DND-41 (cell line): ENCODE results near the gene CACNA1E.

Experiments used
- ATAC-seq: fragments of 200-7000 bp; cut with Tn5 transposase; 3 replicates; pipeline ENCODE4 v1.9.1; 2021; ENCODE audit warnings: low read depth; ENCODE audit not compliant: insufficient read depth
- DNase-seq: peaks from one replicate; pipeline ENCODE4 v3.0.0-alpha.2; 2020
- H2AFZ ChIP-seq: 2 replicates; pipeline ENCODE4 v1.6.0; 2012; ENCODE audit warnings: low read depth, low read length
- H3K27ac ChIP-seq: 2 replicates; pipeline ENCODE4 v1.5.1; 2012; ENCODE audit warnings: low read length, inconsistent platforms
- H3K27me3 ChIP-seq: fragments of 200-600 bp; sonication (generic); 2 replicates; pipeline ENCODE4 v1.6.0; 2012; ENCODE audit warnings: low read length, mild to moderate bottlenecking, inconsistent platforms; ENCODE audit not compliant: insufficient read depth, poor library complexity
- H3K36me3 ChIP-seq: 2 replicates; pipeline ENCODE4 v1.5.1; 2012; ENCODE audit warnings: low read length, inconsistent platforms; ENCODE audit not compliant: insufficient read depth
- H3K4me1 ChIP-seq: 2 replicates; pipeline ENCODE4 v1.5.1; 2012; ENCODE audit warnings: mild to moderate bottlenecking, low read length; ENCODE audit not compliant: insufficient read depth
- H3K4me2 ChIP-seq: 2 replicates; pipeline ENCODE4 v1.6.0; 2012; ENCODE audit warnings: mild to moderate bottlenecking, moderate library complexity, low read length, inconsistent platforms; ENCODE audit not compliant: insufficient read depth
- H3K4me3 ChIP-seq, 2 experiments: fragments of 200-600 bp in 1 of 2; shearing (Covaris generic) in 1 of 2; 2 replicates each; pipeline ENCODE4 v1.5.1; 2012 to 2016; ENCODE audit warnings: inconsistent platforms in 2 of 2, low read length in 2 of 2, mild to moderate bottlenecking in 2 of 2, low read depth in 1 of 2, moderate library complexity in 1 of 2
- H3K79me2 ChIP-seq: 2 replicates; pipeline ENCODE4 v1.6.0; 2012; ENCODE audit warnings: low read length, inconsistent platforms; ENCODE audit not compliant: insufficient read depth
- H3K9ac ChIP-seq: 2 replicates; pipeline ENCODE4 v1.6.0; 2012; ENCODE audit warnings: low read depth, mild to moderate bottlenecking, inconsistent platforms, low read length, moderate library complexity
- H3K9me3 ChIP-seq: 2 replicates; pipeline ENCODE4 v1.5.1; 2012; ENCODE audit warnings: low read length, moderate library complexity, mild to moderate bottlenecking, inconsistent platforms; ENCODE audit not compliant: insufficient read depth, severe bottlenecking
- H4K20me1 ChIP-seq: 2 replicates; pipeline ENCODE4 v1.6.0; 2012; ENCODE audit warnings: low read length; ENCODE audit not compliant: insufficient read depth
- CTCF ChIP-seq: IDR thresholded peaks from 2 replicates; pipeline ENCODE4 v1.5.1; 2012; ENCODE audit warnings: borderline replicate concordance, low read length, moderate library complexity, mild to moderate bottlenecking; ENCODE audit not compliant: poor library complexity, severe bottlenecking; ENCODE audit errors: extremely low read depth
- EZH2 ChIP-seq: IDR thresholded peaks from 3 replicates; pipeline ENCODE4 v1.6.1; 2012; ENCODE audit warnings: borderline replicate concordance, low read depth, mild to moderate bottlenecking, moderate library complexity, low read length, inconsistent platforms; ENCODE audit not compliant: severe bottlenecking

The CACNA1E gene

DNA sequence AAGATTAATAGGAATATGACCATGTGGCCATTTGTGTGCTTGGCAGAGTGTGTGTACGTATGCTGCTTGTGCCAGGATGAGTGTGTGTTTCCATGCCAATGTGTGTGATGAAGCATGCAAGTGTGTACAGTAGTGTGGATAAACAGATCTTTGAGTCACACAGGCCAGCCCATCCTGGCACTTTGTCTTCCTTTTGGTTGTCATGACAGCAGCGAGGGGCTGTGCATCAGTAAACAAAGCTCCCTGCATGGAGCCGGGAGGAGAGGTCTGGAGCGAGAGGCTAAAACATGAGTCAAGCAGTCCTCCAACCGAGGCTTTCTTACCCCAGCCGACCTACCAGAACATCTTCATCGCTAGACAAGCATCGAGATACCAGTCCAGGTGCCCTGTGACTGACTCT, 221.2 kb downstream of the CACNA1E start:
- ATAC-seq = no peak
- no peaks in the 10 kb centered on the region for H3K36me3 ChIP-seq
- no peak overlapping the region for H3K4me2 ChIP-seq
- no peaks in the 10 kb centered on the region for H3K9me3 ChIP-seq
- DNase-seq = no peak
- H3K27ac ChIP-seq = no peak overlapping the region
- H2AFZ ChIP-seq = no peak overlapping the region
- H3K27me3 ChIP-seq = peaks cover 20% of the 10 kb centered on the region
- H3K9ac ChIP-seq = no peak overlapping the region
- H3K4me3 ChIP-seq = no peak overlapping the region
- H3K4me1 ChIP-seq = no peaks in the 10 kb centered on the region
- H3K79me2 ChIP-seq = no peaks in the 10 kb centered on the region
- TF ChIP-seq EZH2 (no peak), CTCF (no peak)
- no peaks in the 10 kb centered on the region for H4K20me1 ChIP-seq

DNA sequence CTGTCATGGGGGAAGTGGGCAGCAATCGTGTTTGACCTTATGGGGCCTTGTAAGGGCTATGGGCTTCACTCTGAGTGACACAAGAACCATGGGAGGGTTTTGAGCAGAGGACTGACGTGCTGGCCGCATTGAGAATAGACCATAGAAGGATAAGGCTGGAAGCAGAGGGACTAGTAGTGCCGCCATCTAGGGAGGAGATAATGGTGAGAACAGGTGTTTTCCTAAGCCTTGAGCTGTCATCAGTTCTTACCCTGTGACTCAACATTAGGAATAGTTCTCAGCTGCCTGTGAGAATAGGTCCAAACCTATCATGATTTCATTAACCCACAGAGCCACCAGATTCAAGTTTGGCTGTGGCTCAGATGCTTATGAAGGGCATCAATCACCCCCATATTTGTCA, 228.5 kb downstream of the CACNA1E start:
- Histone ChIP-seq H2AFZ (no peak overlapping the region), H4K20me1 (no peaks in the 10 kb centered on the region), H3K27me3 (peaks cover 8% of the 10 kb centered on the region), H3K9me3 (no peaks in the 10 kb centered on the region), H3K79me2 (no peaks in the 10 kb centered on the region), H3K36me3 (no peaks in the 10 kb centered on the region), H3K4me3 (no peak overlapping the region), H3K27ac (no peak overlapping the region), H3K9ac (no peak overlapping the region), H3K4me1 (no peaks in the 10 kb centered on the region), H3K4me2 (no peak overlapping the region)
- DNase-seq = no peak
- no peak for ATAC-seq
- TF ChIP-seq EZH2 (no peak), CTCF (no peak)

DNA sequence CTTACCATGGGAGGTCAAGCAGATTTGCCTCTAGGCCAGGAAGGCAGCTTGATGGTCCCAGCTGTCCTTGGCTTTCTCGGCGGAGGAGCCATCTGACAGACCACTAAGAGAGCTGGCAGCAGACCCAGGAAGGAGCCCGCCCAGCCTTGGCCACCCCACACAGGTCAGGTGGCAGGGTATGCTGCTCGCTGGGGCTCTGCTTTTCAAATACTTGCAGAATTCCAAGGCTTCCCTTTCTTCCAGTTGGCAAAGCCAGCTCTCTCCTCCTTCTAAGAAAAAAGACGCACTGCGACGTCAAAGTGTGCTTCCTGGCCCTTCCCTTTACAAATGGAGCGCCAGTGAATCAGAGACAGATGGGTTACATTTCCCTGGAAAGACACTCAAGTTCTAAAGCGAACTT, 229.4 kb downstream of the CACNA1E start:
- no peaks in the 10 kb centered on the region for H3K4me1 ChIP-seq
- TF ChIP-seq CTCF (no peak), EZH2 (no peak)
- H3K4me3 ChIP-seq = no peak overlapping the region
- H4K20me1 ChIP-seq = no peaks in the 10 kb centered on the region
- ATAC-seq (no peak), DNase-seq (no peak)
- no peaks in the 10 kb centered on the region for H3K36me3 ChIP-seq
- H3K27ac ChIP-seq = no peak overlapping the region
- H3K4me2 ChIP-seq = no peak overlapping the region
- H3K79me2 ChIP-seq = no peaks in the 10 kb centered on the region
- peaks cover 8% of the 10 kb centered on the region for H3K27me3 ChIP-seq
- no peaks in the 10 kb centered on the region for H3K9me3 ChIP-seq
- no peak overlapping the region for H2AFZ ChIP-seq
- no peak overlapping the region for H3K9ac ChIP-seq

- DNase-seq (no peak), ATAC-seq (no peak)
- Histone ChIP-seq H3K27ac (no peak overlapping the region), H3K4me3 (no peak overlapping the region), H3K4me2 (no peak overlapping the region), H3K79me2 (no peaks in the 10 kb centered on the region), H3K27me3 (peaks cover 8% of the 10 kb centered on the region), H3K9me3 (no peaks in the 10 kb centered on the region), H4K20me1 (no peaks in the 10 kb centered on the region), H2AFZ (no peak overlapping the region), H3K36me3 (no peaks in the 10 kb centered on the region), H3K4me1 (no peaks in the 10 kb centered on the region), H3K9ac (no peak overlapping the region)
- TF ChIP-seq CTCF = no peak
- TF ChIP-seq EZH2 = no peak
Measured at GRCh38 chr1:181714428-181714827, 231.1 kb downstream of the CACNA1E start.
